Measurements from ENCODE around the gene SDHC.

DNA sequence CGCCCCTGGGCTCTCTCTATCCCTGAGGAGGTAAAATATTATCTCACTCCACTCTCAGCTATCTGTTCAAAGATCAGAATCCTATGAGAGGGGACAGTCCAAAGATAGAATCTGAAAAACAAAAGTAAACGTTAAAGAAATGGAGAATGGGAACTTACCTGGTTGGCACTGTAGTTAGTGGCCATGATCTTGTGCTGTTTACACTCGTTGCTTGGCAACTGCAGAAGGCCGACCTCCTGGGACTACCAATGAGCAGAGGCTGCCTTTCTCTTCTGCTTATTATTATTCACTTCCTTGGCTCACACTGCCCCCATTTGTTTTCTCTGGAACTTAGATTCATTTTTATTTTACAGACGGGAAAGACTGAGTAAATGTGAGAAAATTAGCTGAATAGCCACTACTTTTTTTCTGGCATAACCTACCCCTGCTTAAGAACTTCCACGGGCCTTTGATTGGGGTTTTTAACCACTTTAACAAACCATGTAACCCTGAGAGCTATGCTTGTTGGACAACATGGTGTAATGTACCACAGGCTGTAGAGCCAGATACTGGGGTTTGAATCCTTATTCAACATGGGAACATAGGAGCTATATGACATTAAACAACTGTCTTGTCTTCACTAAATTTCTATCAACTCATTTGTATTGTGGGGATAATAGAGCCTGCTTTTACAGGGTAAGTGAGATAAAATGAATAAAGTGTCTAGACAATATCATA, 53.7 kb downstream of the SDHC start, which contains the start of gene CFAP126:
- TF ChIP-seq, protein P1, sequence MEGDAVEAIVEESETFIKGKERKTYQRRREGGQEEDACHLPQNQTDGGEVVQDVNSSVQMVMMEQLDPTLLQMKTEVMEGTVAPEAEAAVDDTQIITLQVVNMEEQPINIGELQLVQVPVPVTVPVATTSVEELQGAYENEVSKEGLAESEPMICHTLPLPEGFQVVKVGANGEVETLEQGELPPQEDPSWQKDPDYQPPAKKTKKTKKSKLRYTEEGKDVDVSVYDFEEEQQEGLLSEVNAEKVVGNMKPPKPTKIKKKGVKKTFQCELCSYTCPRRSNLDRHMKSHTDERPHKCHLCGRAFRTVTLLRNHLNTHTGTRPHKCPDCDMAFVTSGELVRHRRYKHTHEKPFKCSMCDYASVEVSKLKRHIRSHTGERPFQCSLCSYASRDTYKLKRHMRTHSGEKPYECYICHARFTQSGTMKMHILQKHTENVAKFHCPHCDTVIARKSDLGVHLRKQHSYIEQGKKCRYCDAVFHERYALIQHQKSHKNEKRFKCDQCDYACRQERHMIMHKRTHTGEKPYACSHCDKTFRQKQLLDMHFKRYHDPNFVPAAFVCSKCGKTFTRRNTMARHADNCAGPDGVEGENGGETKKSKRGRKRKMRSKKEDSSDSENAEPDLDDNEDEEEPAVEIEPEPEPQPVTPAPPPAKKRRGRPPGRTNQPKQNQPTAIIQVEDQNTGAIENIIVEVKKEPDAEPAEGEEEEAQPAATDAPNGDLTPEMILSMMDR (conservative IDR thresholded peaks at IDR 0.05; ENCODE audit: low read depth in 2 of 2): no peak; a peak in 1 of 4 replicates
- TF ChIP-seq POLR2AphosphoS5 (IDR thresholded peaks at IDR 0.05; ENCODE audit: low read depth) (no peak), ZNF114 (CRISPR knock-in tag; IDR thresholded peaks at IDR 0.05) (no peak), EZH2 (IDR thresholded peaks at IDR 0.05; ENCODE audit: low read depth, unreplicated experiment) (no peak), CREB1 (CRISPR knock-in tag; IDR thresholded peaks at IDR 0.05; ENCODE audit: low read depth) (no peak), NANOG (IDR thresholded peaks at IDR 0.05; ENCODE audit: borderline replicate concordance) (no peak), REST (IDR thresholded peaks at IDR 0.05; ENCODE audit: unreplicated experiment) (no peak), ZNF331 (CRISPR knock-in tag; IDR thresholded peaks at IDR 0.05; ENCODE audit: low read depth) (no peak), EZH2phosphoT487 (IDR thresholded peaks at IDR 0.05; ENCODE audit: unreplicated experiment) (no peak), JUNB (IDR thresholded peaks at IDR 0.05; ENCODE audit: unreplicated experiment) (no peak)
- TF ChIP-seq, protein P2, sequence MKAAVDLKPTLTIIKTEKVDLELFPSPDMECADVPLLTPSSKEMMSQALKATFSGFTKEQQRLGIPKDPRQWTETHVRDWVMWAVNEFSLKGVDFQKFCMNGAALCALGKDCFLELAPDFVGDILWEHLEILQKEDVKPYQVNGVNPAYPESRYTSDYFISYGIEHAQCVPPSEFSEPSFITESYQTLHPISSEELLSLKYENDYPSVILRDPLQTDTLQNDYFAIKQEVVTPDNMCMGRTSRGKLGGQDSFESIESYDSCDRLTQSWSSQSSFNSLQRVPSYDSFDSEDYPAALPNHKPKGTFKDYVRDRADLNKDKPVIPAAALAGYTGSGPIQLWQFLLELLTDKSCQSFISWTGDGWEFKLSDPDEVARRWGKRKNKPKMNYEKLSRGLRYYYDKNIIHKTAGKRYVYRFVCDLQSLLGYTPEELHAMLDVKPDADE (IDR thresholded peaks at IDR 0.05): no peak
- TF ChIP-seq, protein P3, sequence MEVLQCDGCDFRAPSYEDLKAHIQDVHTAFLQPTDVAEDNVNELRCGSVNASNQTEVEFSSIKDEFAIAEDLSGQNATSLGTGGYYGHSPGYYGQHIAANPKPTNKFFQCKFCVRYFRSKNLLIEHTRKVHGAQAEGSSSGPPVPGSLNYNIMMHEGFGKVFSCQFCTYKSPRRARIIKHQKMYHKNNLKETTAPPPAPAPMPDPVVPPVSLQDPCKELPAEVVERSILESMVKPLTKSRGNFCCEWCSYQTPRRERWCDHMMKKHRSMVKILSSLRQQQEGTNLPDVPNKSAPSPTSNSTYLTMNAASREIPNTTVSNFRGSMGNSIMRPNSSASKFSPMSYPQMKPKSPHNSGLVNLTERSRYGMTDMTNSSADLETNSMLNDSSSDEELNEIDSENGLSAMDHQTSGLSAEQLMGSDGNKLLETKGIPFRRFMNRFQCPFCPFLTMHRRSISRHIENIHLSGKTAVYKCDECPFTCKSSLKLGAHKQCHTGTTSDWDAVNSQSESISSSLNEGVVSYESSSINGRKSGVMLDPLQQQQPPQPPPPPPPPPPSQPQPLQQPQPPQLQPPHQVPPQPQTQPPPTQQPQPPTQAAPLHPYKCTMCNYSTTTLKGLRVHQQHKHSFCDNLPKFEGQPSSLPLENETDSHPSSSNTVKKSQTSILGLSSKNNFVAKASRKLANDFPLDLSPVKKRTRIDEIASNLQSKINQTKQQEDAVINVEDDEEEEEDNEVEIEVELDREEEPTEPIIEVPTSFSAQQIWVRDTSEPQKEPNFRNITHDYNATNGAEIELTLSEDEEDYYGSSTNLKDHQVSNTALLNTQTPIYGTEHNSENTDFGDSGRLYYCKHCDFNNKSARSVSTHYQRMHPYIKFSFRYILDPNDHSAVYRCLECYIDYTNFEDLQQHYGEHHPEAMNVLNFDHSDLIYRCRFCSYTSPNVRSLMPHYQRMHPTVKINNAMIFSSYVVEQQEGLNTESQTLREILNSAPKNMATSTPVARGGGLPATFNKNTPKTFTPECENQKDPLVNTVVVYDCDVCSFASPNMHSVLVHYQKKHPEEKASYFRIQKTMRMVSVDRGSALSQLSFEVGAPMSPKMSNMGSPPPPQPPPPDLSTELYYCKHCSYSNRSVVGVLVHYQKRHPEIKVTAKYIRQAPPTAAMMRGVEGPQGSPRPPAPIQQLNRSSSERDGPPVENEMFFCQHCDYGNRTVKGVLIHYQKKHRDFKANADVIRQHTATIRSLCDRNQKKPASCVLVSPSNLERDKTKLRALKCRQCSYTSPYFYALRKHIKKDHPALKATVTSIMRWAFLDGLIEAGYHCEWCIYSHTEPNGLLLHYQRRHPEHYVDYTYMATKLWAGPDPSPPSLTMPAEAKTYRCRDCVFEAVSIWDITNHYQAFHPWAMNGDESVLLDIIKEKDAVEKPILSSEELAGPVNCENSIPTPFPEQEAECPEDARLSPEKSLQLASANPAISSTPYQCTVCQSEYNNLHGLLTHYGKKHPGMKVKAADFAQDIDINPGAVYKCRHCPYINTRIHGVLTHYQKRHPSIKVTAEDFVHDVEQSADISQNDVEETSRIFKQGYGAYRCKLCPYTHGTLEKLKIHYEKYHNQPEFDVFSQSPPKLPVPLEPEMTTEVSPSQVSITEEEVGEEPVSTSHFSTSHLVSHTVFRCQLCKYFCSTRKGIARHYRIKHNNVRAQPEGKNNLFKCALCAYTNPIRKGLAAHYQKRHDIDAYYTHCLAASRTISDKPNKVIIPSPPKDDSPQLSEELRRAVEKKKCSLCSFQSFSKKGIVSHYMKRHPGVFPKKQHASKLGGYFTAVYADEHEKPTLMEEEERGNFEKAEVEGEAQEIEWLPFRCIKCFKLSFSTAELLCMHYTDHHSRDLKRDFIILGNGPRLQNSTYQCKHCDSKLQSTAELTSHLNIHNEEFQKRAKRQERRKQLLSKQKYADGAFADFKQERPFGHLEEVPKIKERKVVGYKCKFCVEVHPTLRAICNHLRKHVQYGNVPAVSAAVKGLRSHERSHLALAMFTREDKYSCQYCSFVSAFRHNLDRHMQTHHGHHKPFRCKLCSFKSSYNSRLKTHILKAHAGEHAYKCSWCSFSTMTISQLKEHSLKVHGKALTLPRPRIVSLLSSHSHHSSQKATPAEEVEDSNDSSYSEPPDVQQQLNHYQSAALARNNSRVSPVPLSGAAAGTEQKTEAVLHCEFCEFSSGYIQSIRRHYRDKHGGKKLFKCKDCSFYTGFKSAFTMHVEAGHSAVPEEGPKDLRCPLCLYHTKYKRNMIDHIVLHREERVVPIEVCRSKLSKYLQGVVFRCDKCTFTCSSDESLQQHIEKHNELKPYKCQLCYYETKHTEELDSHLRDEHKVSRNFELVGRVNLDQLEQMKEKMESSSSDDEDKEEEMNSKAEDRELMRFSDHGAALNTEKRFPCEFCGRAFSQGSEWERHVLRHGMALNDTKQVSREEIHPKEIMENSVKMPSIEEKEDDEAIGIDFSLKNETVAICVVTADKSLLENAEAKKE (CRISPR knock-in tag; IDR thresholded peaks at IDR 0.05): no peak

Measured in GM23338 (cell line).